GM23338 (cell line): ENCODE data around the gene TFIP11. TPM values are rescaled to one million over a fixed set of nuclear protein-coding genes. Genes with fewer than 3 reads are reported as not detected.

Experiments used
- ATAC-seq: fragments of 200-7000 bp; cut with Tn5 transposase; 3 replicates; pipeline ENCODE4 v1.9.1; 2020
- DNase-seq: peaks from one replicate; pipeline ENCODE4 v3.0.0-alpha.2; 2015; ENCODE audit warnings: low spot score
- H2AFZ ChIP-seq: fragments of 200-600 bp; sonication (generic); 2 replicates; pipeline ENCODE4 v1.8.0; 2016; ENCODE audit warnings: antibody characterized with exemption, mild to moderate bottlenecking, moderate library complexity
- H3F3A ChIP-seq: fragments of 200-600 bp; sonication (generic); replicated peaks from 2 replicates; pipeline ENCODE4 v1.8.0; 2017; ENCODE audit warnings: antibody characterized with exemption, mixed run types, low read depth
- H3K27ac ChIP-seq: fragments of 200-600 bp; sonication (generic); 2 replicates; pipeline ENCODE4 v1.6.1; 2016; ENCODE audit warnings: low read depth
- H3K27me3 ChIP-seq: fragments of 200-600 bp; sonication (generic); 2 replicates; pipeline ENCODE4 v1.8.0; 2016; ENCODE audit warnings: mild to moderate bottlenecking, mixed run types, moderate library complexity; ENCODE audit not compliant: insufficient read depth
- H3K36me3 ChIP-seq: fragments of 200-600 bp; sonication (generic); 2 replicates; pipeline ENCODE4 v1.8.0; 2016; ENCODE audit warnings: mild to moderate bottlenecking; ENCODE audit not compliant: insufficient read depth
- H3K4me1 ChIP-seq: fragments of 200-600 bp; sonication (generic); 2 replicates; pipeline ENCODE4 v1.8.0; 2016; ENCODE audit warnings: mild to moderate bottlenecking, moderate library complexity; ENCODE audit not compliant: insufficient read depth
- H3K4me2 ChIP-seq: fragments of 200-600 bp; sonication (generic); 2 replicates; pipeline ENCODE4 v1.7.1; 2017; ENCODE audit warnings: mixed run types
- H3K4me3 ChIP-seq: fragments of 200-600 bp; sonication (generic); 2 replicates; pipeline ENCODE4 v1.6.1; 2016; ENCODE audit warnings: mixed run types
- H3K79me2 ChIP-seq: fragments of 200-600 bp; sonication (generic); replicated peaks from 2 replicates; pipeline ENCODE4 v1.8.0; 2017; ENCODE audit warnings: mild to moderate bottlenecking; ENCODE audit not compliant: insufficient read depth
- H3K9me2 ChIP-seq: fragments of 200-600 bp; sonication (generic); 2 replicates; pipeline ENCODE4 v1.8.0; 2017; ENCODE audit not compliant: insufficient read depth
- H4K20me1 ChIP-seq: fragments of 200-600 bp; sonication (generic); replicated peaks from 2 replicates; pipeline ENCODE4 v1.8.0; 2017; ENCODE audit warnings: mild to moderate bottlenecking; ENCODE audit not compliant: insufficient read depth
- H3K27ac Mint-ChIP-seq: 2 replicates; pipeline ENCODE4 v1.8.0; 2020; ENCODE audit warnings: inconsistent platforms, mild to moderate bottlenecking, moderate library complexity, mixed read lengths
- H3K27me3 Mint-ChIP-seq: 3 replicates; pipeline ENCODE4 v1.8.0; 2022; ENCODE audit warnings: low read depth, mild to moderate bottlenecking, moderate library complexity, mixed read lengths, inconsistent platforms; ENCODE audit not compliant: insufficient read depth, poor library complexity
- H3K36me3 Mint-ChIP-seq: 3 replicates; pipeline ENCODE4 v1.8.0; 2021; ENCODE audit warnings: low read depth, mild to moderate bottlenecking, inconsistent platforms, moderate library complexity, mixed read lengths
- H3K4me1 Mint-ChIP-seq: 3 replicates; pipeline ENCODE4 v1.8.0; 2020; ENCODE audit warnings: mild to moderate bottlenecking, inconsistent platforms, mixed read lengths
- H3K4me3 Mint-ChIP-seq: 3 replicates; pipeline ENCODE4 v1.8.0; 2021; ENCODE audit warnings: moderate library complexity, mild to moderate bottlenecking, inconsistent platforms, mixed read lengths
- H3K9me3 Mint-ChIP-seq: 3 replicates; pipeline ENCODE4 v1.8.0; 2020; ENCODE audit warnings: moderate library complexity, mild to moderate bottlenecking, inconsistent platforms, mixed read lengths
- CREB1 ChIP-seq: fragments of 250-450 bp; sonication (Bioruptor Pico); IDR thresholded peaks from 2 replicates; pipeline ENCODE4 v1.5.0; 2020; ENCODE audit warnings: low read depth, mild to moderate bottlenecking, moderate library complexity
- CTCF ChIP-seq, 2 experiments: fragments of 200-600 bp in 1 of 2; sonication (generic) in 1 of 2; conservative IDR thresholded peaks; 2 replicates each; pipeline versions ENCODE4 v1.5.1 to v1.6.1; 2016 to 2017; ENCODE audit warnings: antibody characterized with exemption in 2 of 2, low read depth in 2 of 2, mild to moderate bottlenecking in 2 of 2, moderate library complexity in 1 of 2
- ETS1 ChIP-seq: IDR thresholded peaks from 2 replicates; pipeline ENCODE4 v1.6.1; 2016; ENCODE audit warnings: antibody characterized with exemption
- EZH2 ChIP-seq: fragments of 200-600 bp; sonication (generic); IDR thresholded peaks from one replicate; pipeline ENCODE4 v1.8.0; 2017; ENCODE audit warnings: antibody characterized with exemption, mild to moderate bottlenecking, low read depth; ENCODE audit not compliant: unreplicated experiment
- EZH2phosphoT487 ChIP-seq: fragments of 200-600 bp; sonication (generic); IDR thresholded peaks from one replicate; pipeline ENCODE4 v1.8.1; 2018; ENCODE audit warnings: antibody characterized with exemption; ENCODE audit not compliant: unreplicated experiment
- JUNB ChIP-seq: IDR thresholded peaks from one replicate; pipeline ENCODE4 v1.6.1; 2016; ENCODE audit warnings: antibody characterized with exemption; ENCODE audit not compliant: unreplicated experiment
- NANOG ChIP-seq: IDR thresholded peaks from 2 replicates; pipeline ENCODE4 v1.6.1; 2016; ENCODE audit warnings: antibody characterized with exemption, borderline replicate concordance
- POLR2AphosphoS5 ChIP-seq: IDR thresholded peaks from 2 replicates; pipeline ENCODE4 v1.6.1; 2016; ENCODE audit warnings: antibody characterized with exemption, low read depth
- STAT1 ChIP-seq: IDR thresholded peaks from one replicate; pipeline ENCODE4 v1.6.1; 2016; ENCODE audit warnings: antibody characterized with exemption; ENCODE audit not compliant: unreplicated experiment
- ZNF114 ChIP-seq: fragments of 250-450 bp; sonication (Bioruptor Pico); IDR thresholded peaks from 2 replicates; pipeline ENCODE4 v1.5.0; 2020; ENCODE audit warnings: mild to moderate bottlenecking, moderate library complexity
- ZNF331 ChIP-seq: fragments of 250-450 bp; sonication (Bioruptor Pico); IDR thresholded peaks from 2 replicates; pipeline ENCODE4 v1.5.0; 2020; ENCODE audit warnings: low read depth, mild to moderate bottlenecking, moderate library complexity
- polyA plus RNA-seq: library from polyadenylated mRNA; unstranded; fragments of >200 nt; fragmentation: Nextera tagmentation; extraction: Ambion mirVana; gene quantifications from 2 replicates; pipeline ENCODE4 v1.2.1, GENCODE V29; 2016
- total RNA-seq: library from RNA; depleted of rRNA; stranded (reverse); fragments of >200 nt; shearing (Covaris generic); gene quantifications from 2 replicates; pipeline ENCODE4 v1.2.3, GENCODE V29; 2014
- TF ChIP-seq, protein P1 (sequence below): fragments of 250-450 bp; sonication (Bioruptor Pico); IDR thresholded peaks from 2 replicates; pipeline ENCODE4 v1.5.0; 2020; ENCODE audit warnings: mild to moderate bottlenecking, moderate library complexity
- TF ChIP-seq, protein P2 (sequence below): IDR thresholded peaks from one replicate; pipeline ENCODE4 v1.6.1; 2018; ENCODE audit warnings: antibody characterized with exemption; ENCODE audit not compliant: unreplicated experiment

TFIP11 gene
- total and polyA plus RNA-seq, 2 experiments from 2014 or later, result 17.1 to 26.2 TPM

GRCh38 chr22:26515931-26516330 lies 3.7 kb upstream of the TFIP11 start:
- TF ChIP-seq ZNF114 (CRISPR knock-in tag) (no peak), ETS1 (no peak), ZNF331 (CRISPR knock-in tag) (no peak), EZH2 (no peak), POLR2AphosphoS5 (no peak), CTCF (conservative IDR thresholded peaks at IDR 0.05; ENCODE audit: low read depth in 2 of 2) (no peak), EZH2phosphoT487 (no peak), CREB1 (CRISPR knock-in tag) (no peak), NANOG (no peak), JUNB (no peak), STAT1 (no peak)
- TF ChIP-seq, protein P1, sequence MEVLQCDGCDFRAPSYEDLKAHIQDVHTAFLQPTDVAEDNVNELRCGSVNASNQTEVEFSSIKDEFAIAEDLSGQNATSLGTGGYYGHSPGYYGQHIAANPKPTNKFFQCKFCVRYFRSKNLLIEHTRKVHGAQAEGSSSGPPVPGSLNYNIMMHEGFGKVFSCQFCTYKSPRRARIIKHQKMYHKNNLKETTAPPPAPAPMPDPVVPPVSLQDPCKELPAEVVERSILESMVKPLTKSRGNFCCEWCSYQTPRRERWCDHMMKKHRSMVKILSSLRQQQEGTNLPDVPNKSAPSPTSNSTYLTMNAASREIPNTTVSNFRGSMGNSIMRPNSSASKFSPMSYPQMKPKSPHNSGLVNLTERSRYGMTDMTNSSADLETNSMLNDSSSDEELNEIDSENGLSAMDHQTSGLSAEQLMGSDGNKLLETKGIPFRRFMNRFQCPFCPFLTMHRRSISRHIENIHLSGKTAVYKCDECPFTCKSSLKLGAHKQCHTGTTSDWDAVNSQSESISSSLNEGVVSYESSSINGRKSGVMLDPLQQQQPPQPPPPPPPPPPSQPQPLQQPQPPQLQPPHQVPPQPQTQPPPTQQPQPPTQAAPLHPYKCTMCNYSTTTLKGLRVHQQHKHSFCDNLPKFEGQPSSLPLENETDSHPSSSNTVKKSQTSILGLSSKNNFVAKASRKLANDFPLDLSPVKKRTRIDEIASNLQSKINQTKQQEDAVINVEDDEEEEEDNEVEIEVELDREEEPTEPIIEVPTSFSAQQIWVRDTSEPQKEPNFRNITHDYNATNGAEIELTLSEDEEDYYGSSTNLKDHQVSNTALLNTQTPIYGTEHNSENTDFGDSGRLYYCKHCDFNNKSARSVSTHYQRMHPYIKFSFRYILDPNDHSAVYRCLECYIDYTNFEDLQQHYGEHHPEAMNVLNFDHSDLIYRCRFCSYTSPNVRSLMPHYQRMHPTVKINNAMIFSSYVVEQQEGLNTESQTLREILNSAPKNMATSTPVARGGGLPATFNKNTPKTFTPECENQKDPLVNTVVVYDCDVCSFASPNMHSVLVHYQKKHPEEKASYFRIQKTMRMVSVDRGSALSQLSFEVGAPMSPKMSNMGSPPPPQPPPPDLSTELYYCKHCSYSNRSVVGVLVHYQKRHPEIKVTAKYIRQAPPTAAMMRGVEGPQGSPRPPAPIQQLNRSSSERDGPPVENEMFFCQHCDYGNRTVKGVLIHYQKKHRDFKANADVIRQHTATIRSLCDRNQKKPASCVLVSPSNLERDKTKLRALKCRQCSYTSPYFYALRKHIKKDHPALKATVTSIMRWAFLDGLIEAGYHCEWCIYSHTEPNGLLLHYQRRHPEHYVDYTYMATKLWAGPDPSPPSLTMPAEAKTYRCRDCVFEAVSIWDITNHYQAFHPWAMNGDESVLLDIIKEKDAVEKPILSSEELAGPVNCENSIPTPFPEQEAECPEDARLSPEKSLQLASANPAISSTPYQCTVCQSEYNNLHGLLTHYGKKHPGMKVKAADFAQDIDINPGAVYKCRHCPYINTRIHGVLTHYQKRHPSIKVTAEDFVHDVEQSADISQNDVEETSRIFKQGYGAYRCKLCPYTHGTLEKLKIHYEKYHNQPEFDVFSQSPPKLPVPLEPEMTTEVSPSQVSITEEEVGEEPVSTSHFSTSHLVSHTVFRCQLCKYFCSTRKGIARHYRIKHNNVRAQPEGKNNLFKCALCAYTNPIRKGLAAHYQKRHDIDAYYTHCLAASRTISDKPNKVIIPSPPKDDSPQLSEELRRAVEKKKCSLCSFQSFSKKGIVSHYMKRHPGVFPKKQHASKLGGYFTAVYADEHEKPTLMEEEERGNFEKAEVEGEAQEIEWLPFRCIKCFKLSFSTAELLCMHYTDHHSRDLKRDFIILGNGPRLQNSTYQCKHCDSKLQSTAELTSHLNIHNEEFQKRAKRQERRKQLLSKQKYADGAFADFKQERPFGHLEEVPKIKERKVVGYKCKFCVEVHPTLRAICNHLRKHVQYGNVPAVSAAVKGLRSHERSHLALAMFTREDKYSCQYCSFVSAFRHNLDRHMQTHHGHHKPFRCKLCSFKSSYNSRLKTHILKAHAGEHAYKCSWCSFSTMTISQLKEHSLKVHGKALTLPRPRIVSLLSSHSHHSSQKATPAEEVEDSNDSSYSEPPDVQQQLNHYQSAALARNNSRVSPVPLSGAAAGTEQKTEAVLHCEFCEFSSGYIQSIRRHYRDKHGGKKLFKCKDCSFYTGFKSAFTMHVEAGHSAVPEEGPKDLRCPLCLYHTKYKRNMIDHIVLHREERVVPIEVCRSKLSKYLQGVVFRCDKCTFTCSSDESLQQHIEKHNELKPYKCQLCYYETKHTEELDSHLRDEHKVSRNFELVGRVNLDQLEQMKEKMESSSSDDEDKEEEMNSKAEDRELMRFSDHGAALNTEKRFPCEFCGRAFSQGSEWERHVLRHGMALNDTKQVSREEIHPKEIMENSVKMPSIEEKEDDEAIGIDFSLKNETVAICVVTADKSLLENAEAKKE (CRISPR knock-in tag), result no peak
- TF ChIP-seq, protein P2, sequence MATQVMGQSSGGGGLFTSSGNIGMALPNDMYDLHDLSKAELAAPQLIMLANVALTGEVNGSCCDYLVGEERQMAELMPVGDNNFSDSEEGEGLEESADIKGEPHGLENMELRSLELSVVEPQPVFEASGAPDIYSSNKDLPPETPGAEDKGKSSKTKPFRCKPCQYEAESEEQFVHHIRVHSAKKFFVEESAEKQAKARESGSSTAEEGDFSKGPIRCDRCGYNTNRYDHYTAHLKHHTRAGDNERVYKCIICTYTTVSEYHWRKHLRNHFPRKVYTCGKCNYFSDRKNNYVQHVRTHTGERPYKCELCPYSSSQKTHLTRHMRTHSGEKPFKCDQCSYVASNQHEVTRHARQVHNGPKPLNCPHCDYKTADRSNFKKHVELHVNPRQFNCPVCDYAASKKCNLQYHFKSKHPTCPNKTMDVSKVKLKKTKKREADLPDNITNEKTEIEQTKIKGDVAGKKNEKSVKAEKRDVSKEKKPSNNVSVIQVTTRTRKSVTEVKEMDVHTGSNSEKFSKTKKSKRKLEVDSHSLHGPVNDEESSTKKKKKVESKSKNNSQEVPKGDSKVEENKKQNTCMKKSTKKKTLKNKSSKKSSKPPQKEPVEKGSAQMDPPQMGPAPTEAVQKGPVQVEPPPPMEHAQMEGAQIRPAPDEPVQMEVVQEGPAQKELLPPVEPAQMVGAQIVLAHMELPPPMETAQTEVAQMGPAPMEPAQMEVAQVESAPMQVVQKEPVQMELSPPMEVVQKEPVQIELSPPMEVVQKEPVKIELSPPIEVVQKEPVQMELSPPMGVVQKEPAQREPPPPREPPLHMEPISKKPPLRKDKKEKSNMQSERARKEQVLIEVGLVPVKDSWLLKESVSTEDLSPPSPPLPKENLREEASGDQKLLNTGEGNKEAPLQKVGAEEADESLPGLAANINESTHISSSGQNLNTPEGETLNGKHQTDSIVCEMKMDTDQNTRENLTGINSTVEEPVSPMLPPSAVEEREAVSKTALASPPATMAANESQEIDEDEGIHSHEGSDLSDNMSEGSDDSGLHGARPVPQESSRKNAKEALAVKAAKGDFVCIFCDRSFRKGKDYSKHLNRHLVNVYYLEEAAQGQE, result no peak
- no peaks in the 10 kb centered on the region for H3K36me3 Mint-ChIP-seq
- Histone ChIP-seq H3F3A (0 out of 2 replicates have a peak, but pooled peaks cover 3% of the 10 kb centered on the region), H3K9me2 (no peaks in the 10 kb centered on the region), H4K20me1 (no peaks in the 10 kb centered on the region; the same call in 1 of the 2 replicates), H3K27ac (no peak overlapping the region), H3K36me3 (no peaks in the 10 kb centered on the region), H3K79me2 (peaks cover 25% of the 10 kb centered on the region), H3K4me1 (peaks cover 12% of the 10 kb centered on the region), H3K4me3 (no peak overlapping the region), H3K4me2 (no peak overlapping the region), H2AFZ (no peak overlapping the region), H3K27me3 (no peaks in the 10 kb centered on the region)
- no peak overlapping the region for H3K4me3 Mint-ChIP-seq
- DNase-seq (no peak), ATAC-seq (no peak)
- H3K27me3 Mint-ChIP-seq, result peaks cover 2% of the 10 kb centered on the region
- H3K4me1 Mint-ChIP-seq, result peaks cover 11% of the 10 kb centered on the region
- H3K27ac Mint-ChIP-seq, result no peak overlapping the region
- no peaks in the 10 kb centered on the region for H3K9me3 Mint-ChIP-seq
